Activated CD8-positive, alpha-beta memory T cell treated with anti-CD3 and anti-CD28 coated beads, Interleukin-2, amount 50 U/mL, for 1 hour (primary cell): ENCODE measurements around the gene ACVRL1.
"Not testable (repeated sequence)": the region's sequence is repeated elsewhere in the genome, so short reads cannot be mapped to it uniquely, and the experiment has no call there.

ENCODE experiments used
- DNase-seq: peaks from one replicate; pipeline ENCODE4 v3.0.0-alpha.2; 2020; ENCODE audit errors: extremely low read depth

ACVRL1 gene

DNA sequence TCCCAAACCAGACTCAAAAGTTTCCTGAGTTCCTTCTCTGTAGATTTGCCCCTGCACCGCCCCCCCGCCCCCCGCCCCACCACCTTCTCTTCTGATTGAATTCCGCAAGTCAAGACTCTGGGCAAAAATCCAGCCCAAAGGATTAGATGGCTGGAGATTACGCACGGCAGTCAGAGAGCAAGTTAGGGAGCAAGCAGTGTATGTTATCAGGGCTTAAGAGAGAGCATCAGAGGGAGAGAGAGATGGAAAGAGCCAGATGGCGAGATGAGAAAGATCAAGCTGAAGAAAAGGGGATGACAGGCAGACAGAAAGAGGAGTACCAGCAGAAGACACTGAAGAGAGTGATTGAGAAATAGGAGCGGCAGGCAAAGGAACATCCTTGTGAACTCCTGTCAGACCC lies 33.3 kb upstream of the ACVRL1 start:
- no peak for DNase-seq

- no peak for DNase-seq
Measured at GRCh38 chr12:51874486-51874885, 32.8 kb upstream of the ACVRL1 start.

- DNase-seq, result no peak
Measured at GRCh38 chr12:51879102-51879501, 28.2 kb upstream of the ACVRL1 start.

DNA sequence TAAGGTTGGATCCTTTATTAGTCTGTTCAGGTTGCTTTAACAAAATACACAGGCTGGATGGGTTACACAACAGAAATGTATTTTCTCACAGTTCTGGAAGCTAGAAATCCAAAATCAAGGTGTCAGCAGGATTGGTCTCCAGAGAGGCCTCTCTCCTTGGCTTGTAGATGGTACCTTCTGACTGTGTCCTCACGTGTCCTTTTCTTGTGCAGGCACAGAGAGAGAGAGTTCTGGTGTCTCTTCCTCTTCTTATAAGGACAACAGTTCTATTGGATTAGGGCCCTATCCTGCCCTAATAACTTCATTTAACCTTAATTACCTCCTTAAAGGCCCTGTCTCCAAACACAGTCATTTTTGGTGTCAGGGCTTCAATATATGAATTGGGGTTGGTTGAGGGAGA lies 24.0 kb upstream of the ACVRL1 start:
- no peak for DNase-seq

DNA sequence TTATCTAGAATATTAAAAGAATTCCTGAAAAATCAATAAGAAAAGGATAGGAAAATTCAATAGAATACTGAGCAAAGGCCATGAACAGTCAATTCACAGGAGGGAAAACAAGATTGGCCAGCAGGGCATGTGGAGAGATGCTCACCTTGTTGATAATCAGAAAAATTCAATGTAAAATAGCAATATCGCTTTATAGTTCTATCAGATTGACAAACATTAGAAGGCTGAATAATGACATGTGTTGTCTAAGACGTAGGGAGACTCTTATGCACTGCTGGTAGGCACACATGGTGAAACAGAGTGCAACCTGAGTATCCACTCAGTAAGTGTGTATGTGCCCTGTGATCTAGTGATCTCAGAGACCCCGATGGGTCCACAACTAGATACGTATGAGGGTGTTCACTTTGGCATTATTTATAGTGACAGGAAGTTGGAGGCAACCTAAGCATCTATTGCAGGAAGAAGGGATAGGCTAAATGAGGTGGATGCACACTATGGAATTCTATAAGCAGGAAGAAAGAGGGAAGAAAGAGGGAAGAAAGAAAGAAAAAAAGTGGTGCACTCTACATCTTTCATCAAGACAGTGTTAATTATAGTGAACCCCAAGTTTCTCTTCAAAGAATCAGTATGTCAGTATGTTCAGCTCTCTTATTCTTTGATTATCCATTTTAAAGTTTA lies 23.2 kb upstream of the ACVRL1 start:
- DNase-seq, result no peak

DNA sequence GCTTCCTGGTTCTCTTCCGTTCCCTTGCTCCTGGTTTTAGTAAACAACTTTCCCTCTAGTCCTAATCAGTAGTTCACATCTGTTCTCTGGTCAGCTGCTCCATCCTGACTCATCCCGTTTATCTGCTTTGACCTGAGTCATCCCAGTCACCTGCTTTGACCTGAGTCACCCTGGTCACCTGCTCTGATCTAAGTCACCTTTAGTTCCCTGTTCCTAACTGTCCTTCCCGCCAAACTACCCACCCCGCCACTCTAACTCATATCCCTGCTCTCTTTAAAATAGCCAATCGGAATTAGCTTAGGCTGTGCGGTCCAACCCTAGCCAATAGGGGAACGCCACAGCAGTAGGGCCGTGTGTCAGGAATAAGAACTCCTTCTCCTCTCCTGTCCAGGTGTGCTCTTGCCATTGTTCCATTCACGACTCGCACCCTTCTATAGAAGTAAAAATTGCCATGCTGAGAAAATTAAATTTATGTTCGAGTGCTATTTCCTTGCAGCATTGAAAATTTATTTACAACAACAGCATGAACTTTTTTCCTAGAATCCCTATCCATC lies 22.6 kb upstream of the ACVRL1 start:
- DNase-seq, result no peak

DNA sequence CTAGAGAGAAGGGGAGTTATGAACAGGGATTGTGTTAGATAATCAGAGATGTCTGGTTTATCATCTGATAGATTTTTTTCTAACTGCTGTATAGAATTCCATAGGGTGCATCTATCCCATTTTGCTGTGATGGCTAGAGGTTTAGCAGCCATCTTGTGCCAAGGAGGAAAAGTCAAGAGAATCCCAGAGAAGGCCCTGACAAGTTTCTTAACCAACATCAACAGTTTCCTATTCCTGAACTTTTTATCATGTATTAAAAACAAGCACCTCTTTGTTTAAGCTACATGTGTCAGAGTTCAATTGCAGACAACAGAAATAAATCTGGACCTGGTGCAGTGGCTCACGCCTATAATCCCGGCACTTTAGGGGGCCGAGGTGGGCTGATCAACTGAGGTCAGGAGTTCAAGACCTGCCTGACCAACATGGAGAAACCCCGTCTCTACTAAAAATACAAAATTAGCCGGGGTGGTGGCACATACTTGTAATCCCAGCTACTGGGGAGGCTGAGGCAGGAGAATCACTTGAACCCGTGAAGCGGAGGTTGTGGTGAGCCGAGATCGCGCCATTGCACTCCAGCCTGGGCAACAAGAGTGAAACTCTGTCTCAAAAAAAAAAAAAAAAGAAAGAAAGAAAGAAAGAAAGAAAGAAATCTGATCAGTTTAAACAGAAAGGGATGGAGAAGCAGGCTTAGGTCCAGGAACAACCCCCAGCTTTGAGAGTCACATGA lies 21.8 kb upstream of the ACVRL1 start:
- DNase-seq, result not testable (repeated sequence)

- peak; percentile 11 for DNase-seq
Measured at GRCh38 chr12:51886021-51886710, 21.1 kb upstream of the ACVRL1 start.

- no peak for DNase-seq
Measured at GRCh38 chr12:51887476-51888315, 19.6 kb upstream of the ACVRL1 start, which contains the start of gene ANKRD33. Gene ANKRD33 (plus strand): TSS chr12:51888103. CDS start chr12:51888187, 84 bp downstream.

DNA sequence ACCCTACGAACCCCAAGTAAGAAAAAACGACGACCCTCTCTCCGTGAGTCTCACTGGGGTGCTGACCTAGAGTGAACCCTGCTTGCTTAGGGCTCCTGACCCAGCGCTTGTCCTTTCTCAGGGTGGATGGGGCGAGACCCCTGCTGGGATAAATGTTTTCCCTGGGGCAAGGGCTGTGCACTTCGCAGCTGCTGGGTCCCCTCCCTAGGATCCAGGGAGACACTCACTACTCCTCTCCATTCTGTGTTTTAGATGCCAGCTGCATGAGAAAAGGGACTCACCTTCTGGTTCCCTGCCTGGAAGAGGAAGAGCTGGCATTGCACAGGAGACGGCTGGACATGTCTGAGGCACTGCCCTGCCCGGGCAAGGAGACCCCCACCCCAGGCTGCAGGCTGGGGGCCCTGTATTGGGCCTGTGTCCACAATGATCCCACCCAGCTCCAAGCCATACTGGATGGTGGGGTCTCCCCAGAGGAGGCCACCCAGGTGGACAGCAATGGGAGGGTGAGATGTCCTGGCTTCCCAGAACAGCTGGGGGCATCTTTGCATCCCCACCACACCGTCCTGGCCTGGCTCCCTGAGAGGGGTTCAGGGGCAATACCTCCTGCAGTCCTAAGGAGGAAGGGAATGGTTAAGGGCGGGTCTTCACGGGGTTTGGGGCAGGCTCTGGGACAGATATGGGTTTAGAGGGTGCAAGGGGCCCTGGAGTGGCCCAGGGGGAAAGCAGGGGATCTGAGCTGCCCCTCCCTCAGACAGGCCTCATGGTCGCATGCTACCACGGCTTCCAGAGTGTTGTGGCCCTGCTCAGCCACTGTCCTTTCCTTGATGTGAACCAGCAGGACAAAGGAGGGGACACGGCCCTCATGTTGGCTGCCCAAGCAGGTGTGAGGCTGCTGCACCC lies 18.7 kb upstream of the ACVRL1 start:
- no peak for DNase-seq

- no peak for DNase-seq
Measured at GRCh38 chr12:51889216-51890132, 17.8 kb upstream of the ACVRL1 start.

- no peak for DNase-seq
Measured at GRCh38 chr12:51890133-51890464, 17.2 kb upstream of the ACVRL1 start.

- no peak for DNase-seq
Measured at GRCh38 chr12:51890511-51891171, 16.7 kb upstream of the ACVRL1 start.

GRCh38 chr12:51891843-51892242 lies 15.5 kb upstream of the ACVRL1 start:
- DNase-seq, result no peak

DNA sequence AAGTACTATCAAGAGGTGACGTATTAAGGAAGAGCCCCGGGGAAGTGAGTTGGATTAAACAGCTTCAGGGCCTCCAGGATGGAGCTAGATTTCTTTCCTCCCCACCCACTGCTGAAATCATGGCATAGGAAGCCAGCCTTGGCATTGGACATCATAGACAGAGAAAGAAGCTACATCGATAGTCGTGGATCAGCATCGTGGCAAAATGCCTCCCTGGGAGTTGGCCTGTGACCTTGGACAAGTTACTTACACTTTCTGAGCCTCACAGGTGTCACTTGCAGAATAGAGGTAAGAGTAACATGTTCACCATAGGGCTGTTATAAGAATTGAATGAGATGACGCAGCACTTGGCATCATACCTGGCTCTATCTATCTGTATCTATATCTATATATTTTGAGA lies 13.5 kb upstream of the ACVRL1 start:
- no peak for DNase-seq

DNA sequence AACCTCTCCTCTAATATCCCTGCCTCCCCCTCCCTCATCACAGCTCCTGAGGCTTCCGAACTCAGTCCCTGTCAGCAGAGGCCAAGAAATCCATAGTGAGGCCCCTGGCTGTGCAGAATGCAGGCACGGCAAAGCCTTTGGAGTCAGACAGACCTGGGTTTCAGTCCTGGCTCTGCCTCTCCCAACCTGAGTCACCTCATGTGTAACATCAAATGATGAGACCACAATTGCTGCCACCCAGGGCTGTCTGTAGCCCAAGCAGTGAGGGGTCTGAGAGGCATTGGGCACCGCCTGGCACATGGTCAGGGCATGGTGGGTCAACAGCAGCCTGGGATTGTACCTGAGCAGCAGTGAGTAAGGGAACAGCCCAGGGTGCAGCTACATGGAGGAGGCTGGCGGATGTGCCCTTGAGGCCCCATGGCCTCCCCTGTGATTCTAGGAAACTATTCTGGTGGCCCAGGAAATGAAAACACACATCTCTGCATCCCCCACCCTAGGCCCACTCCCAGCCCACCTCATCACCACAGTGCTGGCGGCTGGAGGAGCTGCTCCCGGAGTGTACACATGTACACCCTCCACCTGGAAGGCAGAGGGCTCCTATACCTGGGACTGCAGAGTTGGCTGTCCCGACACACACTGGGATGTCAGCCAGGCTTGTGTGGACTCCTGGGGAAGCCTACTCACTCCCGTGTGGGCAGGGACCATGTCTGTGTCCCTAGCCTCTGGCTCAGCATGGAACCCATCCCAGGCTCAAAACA lies 11.7 kb upstream of the ACVRL1 start:
- no peak for DNase-seq

GRCh38 chr12:51896236-51896635 lies 11.1 kb upstream of the ACVRL1 start:
- DNase-seq, result no peak

DNA sequence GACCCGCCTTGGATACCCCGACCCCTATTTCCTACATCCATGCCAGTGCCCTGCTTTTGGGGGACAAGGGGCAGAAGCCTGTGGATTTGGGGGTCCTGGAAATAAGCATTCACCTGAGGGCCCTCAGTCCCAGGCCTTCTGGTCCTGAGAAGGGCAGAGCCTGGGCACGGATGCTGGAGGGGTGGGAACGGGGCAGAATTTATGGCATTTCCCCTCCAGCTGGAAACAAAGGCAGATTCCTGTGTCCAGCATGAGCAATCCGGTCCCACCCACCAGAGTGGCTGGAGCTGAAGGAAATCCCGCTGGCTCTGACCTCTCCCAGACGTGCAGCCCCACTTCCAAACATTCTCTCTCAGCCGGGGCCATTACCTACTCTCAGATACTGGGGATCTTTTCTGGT lies 10.1 kb upstream of the ACVRL1 start:
- no peak for DNase-seq
